ENCODE measurements around the gene SPACA6.

The SPACA6 gene

GRCh38 chr19:51714848-51715247 lies 21.7 kb downstream of the SPACA6 start:
- TF ChIP-seq FOXP2 (optimal IDR thresholded peaks at IDR 0.05; ENCODE audit: control extremely low read depth, extremely low read length, insufficient read depth) (no peak), EZH2 (IDR thresholded peaks at IDR 0.05) (no peak), POLR2AphosphoS5 (IDR thresholded peaks at IDR 0.05; ENCODE audit: borderline replicate concordance, low read depth, low read length) (no peak)
- H3K4me3 ChIP-seq = no peak overlapping the region
- H3K36me3 ChIP-seq (ENCODE audit: insufficient read depth, low read length) = no peaks in the 10 kb centered on the region
- H3K9ac ChIP-seq (ENCODE audit: insufficient read length) = no peak overlapping the region
- DNase-seq (ENCODE audit: low read depth, low spot score) = no peak
- H3K27ac ChIP-seq = no peak overlapping the region
- no peaks in the 10 kb centered on the region for H3K9me3 ChIP-seq (ENCODE audit: low read depth, low read length)

GRCh38 chr19:51715850-51716249 lies 22.7 kb downstream of the SPACA6 start:
- H3K9ac ChIP-seq (ENCODE audit: insufficient read length) = no peak overlapping the region
- TF ChIP-seq FOXP2 (optimal IDR thresholded peaks at IDR 0.05; ENCODE audit: control extremely low read depth, extremely low read length, insufficient read depth) (no peak), EZH2 (IDR thresholded peaks at IDR 0.05) (no peak)
- no peak overlapping the region for H3K27ac ChIP-seq
- no peak for DNase-seq (ENCODE audit: low read depth, low spot score)
- H3K36me3 ChIP-seq (ENCODE audit: insufficient read depth, low read length) = no peaks in the 10 kb centered on the region
- no peaks in the 10 kb centered on the region for H3K9me3 ChIP-seq (ENCODE audit: low read depth, low read length)
- no peak overlapping the region for H3K4me3 ChIP-seq

DNA sequence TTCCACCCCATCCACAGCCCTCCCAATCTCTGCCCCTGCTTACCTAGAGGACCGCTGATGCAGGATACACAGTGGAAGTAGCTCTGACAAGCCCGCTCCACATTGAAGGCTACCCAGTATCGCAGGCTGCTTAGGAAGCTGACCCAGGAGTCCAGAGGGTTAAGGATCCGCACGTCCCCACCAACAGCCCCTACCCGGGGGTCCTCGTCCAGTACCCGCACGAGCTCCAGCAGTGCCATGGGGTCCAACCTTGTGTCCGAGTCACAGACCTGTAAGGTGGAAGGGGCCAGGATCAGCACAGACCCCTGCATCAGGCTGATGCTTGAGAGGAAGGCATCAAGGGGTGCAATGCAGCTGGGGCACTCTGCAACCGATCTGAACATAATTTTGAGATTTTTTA lies 23.8 kb downstream of the SPACA6 start:
- TF ChIP-seq POLR2AphosphoS5 (IDR thresholded peaks at IDR 0.05; ENCODE audit: borderline replicate concordance, low read depth, low read length) = no peak

DNA sequence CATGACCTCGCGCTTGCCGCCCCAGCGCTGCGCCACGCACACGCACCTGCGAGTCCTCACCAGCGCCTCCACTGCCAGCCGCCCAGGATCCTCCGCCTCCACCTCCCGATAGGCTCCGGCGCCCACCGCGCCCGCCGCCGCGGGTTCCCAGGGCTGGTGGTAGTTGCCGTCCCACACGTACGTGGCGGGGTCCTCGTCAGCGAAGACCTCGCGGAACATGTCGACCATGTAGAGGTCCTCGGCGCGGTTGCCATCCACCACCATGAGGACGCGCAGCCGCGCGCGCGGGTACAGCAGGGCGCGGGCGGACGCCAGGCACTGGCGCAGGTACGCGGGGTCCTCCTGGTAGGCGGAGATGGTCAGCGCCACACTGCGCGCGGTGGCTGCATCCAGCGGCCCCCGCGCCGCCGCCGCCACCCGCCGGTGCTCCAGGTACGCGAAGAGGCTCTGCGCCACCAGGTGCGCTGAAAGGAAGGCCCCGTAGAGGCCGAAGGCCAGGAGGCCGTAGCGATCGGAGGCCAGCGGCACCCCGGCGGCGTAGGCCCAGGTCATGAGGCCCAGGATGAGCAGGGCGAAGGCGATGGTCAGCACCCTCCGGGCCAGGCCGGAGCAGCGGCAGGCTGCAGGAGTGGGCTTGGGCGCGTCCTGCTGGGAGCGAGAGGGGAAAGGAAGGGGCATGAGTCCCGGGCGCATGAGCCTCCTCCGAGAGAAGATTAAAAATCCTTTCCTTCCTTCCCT lies 26.3 kb downstream of the SPACA6 start:
- no peak for TF ChIP-seq EZH2 (IDR thresholded peaks at IDR 0.05)
- no peak for TF ChIP-seq FOXP2 (optimal IDR thresholded peaks at IDR 0.05; ENCODE audit: control extremely low read depth, extremely low read length, insufficient read depth)
- no peak for TF ChIP-seq POLR2AphosphoS5 (IDR thresholded peaks at IDR 0.05; ENCODE audit: borderline replicate concordance, low read depth, low read length)
- Histone ChIP-seq H3K4me3 (no peak overlapping the region), H3K9me3 (ENCODE audit: low read depth, low read length) (no peaks in the 10 kb centered on the region), H3K27ac (no peak overlapping the region), H3K36me3 (ENCODE audit: insufficient read depth, low read length) (no peaks in the 10 kb centered on the region), H3K9ac (ENCODE audit: insufficient read length) (no peak overlapping the region)
- no peak for DNase-seq (ENCODE audit: low read depth, low spot score)

More for the DNA sequence above, 23.8 kb downstream of the SPACA6 start:
- H3K36me3 ChIP-seq (ENCODE audit: insufficient read depth, low read length) = no peaks in the 10 kb centered on the region
- no peak overlapping the region for H3K27ac ChIP-seq
- no peak for DNase-seq (ENCODE audit: low read depth, low spot score)
- H3K4me3 ChIP-seq = no peak overlapping the region
- H3K9me3 ChIP-seq (ENCODE audit: low read depth, low read length) = no peaks in the 10 kb centered on the region
- no peak overlapping the region for H3K9ac ChIP-seq (ENCODE audit: insufficient read length)

- no peak for DNase-seq (ENCODE audit: low read depth, low spot score)
- TF ChIP-seq POLR2AphosphoS5 (IDR thresholded peaks at IDR 0.05; ENCODE audit: borderline replicate concordance, low read depth, low read length) (no peak), EZH2 (IDR thresholded peaks at IDR 0.05) (no peak), FOXP2 (optimal IDR thresholded peaks at IDR 0.05; ENCODE audit: control extremely low read depth, extremely low read length, insufficient read depth) (no peak)
- Histone ChIP-seq H3K36me3 (ENCODE audit: insufficient read depth, low read length) (no peaks in the 10 kb centered on the region), H3K27ac (no peak overlapping the region), H3K9ac (ENCODE audit: insufficient read length) (no peak overlapping the region), H3K4me3 (no peak overlapping the region), H3K9me3 (ENCODE audit: low read depth, low read length) (no peaks in the 10 kb centered on the region)
Observed at GRCh38 chr19:51721905-51722304, 28.8 kb downstream of the SPACA6 start.

DNA sequence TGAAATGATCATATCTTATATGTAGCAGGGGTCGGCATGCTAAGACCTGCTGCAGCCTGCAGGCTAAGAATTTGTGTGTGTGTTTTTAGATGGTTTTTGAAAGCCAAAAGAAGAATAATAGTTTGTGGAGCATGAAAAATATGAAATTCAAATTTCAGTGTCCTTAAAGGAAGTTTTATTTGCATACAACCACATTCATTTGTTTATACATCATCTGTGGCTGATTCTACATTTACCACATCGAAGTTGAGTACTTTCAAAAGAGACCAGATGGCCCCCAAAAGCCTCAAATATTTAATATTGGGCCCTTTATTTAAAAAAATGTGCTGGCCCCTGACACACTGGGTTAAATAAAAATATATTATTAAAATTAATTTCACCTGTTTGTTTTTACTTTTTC lies 29.4 kb downstream of the SPACA6 start:
- TF ChIP-seq POLR2AphosphoS5 (IDR thresholded peaks at IDR 0.05; ENCODE audit: borderline replicate concordance, low read depth, low read length) (no peak), FOXP2 (optimal IDR thresholded peaks at IDR 0.05; ENCODE audit: control extremely low read depth, extremely low read length, insufficient read depth) (no peak), EZH2 (IDR thresholded peaks at IDR 0.05) (no peak)
- Histone ChIP-seq H3K27ac (no peak overlapping the region), H3K4me3 (no peak overlapping the region), H3K36me3 (ENCODE audit: insufficient read depth, low read length) (no peaks in the 10 kb centered on the region), H3K9me3 (ENCODE audit: low read depth, low read length) (no peaks in the 10 kb centered on the region), H3K9ac (ENCODE audit: insufficient read length) (no peak overlapping the region)
- DNase-seq (ENCODE audit: low read depth, low spot score) = no peak

- Histone ChIP-seq H3K9me3 (ENCODE audit: low read depth, low read length) (no peaks in the 10 kb centered on the region), H3K4me3 (no peak overlapping the region), H3K9ac (ENCODE audit: insufficient read length) (no peak overlapping the region), H3K36me3 (ENCODE audit: insufficient read depth, low read length) (no peaks in the 10 kb centered on the region), H3K27ac (no peak overlapping the region)
- TF ChIP-seq POLR2AphosphoS5 (IDR thresholded peaks at IDR 0.05; ENCODE audit: borderline replicate concordance, low read depth, low read length) (no peak), FOXP2 (optimal IDR thresholded peaks at IDR 0.05; ENCODE audit: control extremely low read depth, extremely low read length, insufficient read depth) (no peak), EZH2 (IDR thresholded peaks at IDR 0.05) (no peak)
- no peak for DNase-seq (ENCODE audit: low read depth, low spot score)
Observed at GRCh38 chr19:51724543-51724942, 31.4 kb downstream of the SPACA6 start.

- Histone ChIP-seq H3K4me3 (no peak overlapping the region), H3K36me3 (ENCODE audit: insufficient read depth, low read length) (no peaks in the 10 kb centered on the region), H3K9ac (ENCODE audit: insufficient read length) (no peak overlapping the region), H3K9me3 (ENCODE audit: low read depth, low read length) (no peaks in the 10 kb centered on the region), H3K27ac (no peak overlapping the region)
- TF ChIP-seq FOXP2 (optimal IDR thresholded peaks at IDR 0.05; ENCODE audit: control extremely low read depth, extremely low read length, insufficient read depth) (no peak), POLR2AphosphoS5 (IDR thresholded peaks at IDR 0.05; ENCODE audit: borderline replicate concordance, low read depth, low read length) (no peak), EZH2 (IDR thresholded peaks at IDR 0.05) (no peak)
- no peak for DNase-seq (ENCODE audit: low read depth, low spot score)
Observed at GRCh38 chr19:51726049-51726448, 32.9 kb downstream of the SPACA6 start.

GRCh38 chr19:51727349-51727880 lies 34.3 kb downstream of the SPACA6 start:
- DNase-seq (ENCODE audit: low read depth, low spot score) = no peak
- Histone ChIP-seq H3K27ac (no peak overlapping the region), H3K9me3 (ENCODE audit: low read depth, low read length) (no peaks in the 10 kb centered on the region), H3K4me3 (no peak overlapping the region), H3K36me3 (ENCODE audit: insufficient read depth, low read length) (no peaks in the 10 kb centered on the region), H3K9ac (ENCODE audit: insufficient read length) (no peak overlapping the region)
- TF ChIP-seq EZH2 (IDR thresholded peaks at IDR 0.05) = no peak
- no peak for TF ChIP-seq POLR2AphosphoS5 (IDR thresholded peaks at IDR 0.05; ENCODE audit: borderline replicate concordance, low read depth, low read length)
- no peak for TF ChIP-seq FOXP2 (optimal IDR thresholded peaks at IDR 0.05; ENCODE audit: control extremely low read depth, extremely low read length, insufficient read depth)

Data from SK-N-MC (cell line).